GM19099 (cell line): Measurements from ENCODE around the gene ADAT3.

ENCODE experiments used
- POLR2A ChIP-seq: IDR thresholded peaks from 3 replicates; pipeline ENCODE4 v1.6.1; 2011; ENCODE audit warnings: low read depth; ENCODE audit not compliant: insufficient read length; ENCODE audit errors: extremely low read depth

The ADAT3 gene

GRCh38 chr19:1902923-1903322 is 2.3 kb upstream of the ADAT3 start:
- TF ChIP-seq POLR2A = no peak

GRCh38 chr19:1904860-1905109 is 414 bp upstream of the ADAT3 start:
- TF ChIP-seq POLR2A = no peak

GRCh38 chr19:1905863-1906375 is 720 bp downstream of the ADAT3 start:
- no peak for TF ChIP-seq POLR2A

DNA sequence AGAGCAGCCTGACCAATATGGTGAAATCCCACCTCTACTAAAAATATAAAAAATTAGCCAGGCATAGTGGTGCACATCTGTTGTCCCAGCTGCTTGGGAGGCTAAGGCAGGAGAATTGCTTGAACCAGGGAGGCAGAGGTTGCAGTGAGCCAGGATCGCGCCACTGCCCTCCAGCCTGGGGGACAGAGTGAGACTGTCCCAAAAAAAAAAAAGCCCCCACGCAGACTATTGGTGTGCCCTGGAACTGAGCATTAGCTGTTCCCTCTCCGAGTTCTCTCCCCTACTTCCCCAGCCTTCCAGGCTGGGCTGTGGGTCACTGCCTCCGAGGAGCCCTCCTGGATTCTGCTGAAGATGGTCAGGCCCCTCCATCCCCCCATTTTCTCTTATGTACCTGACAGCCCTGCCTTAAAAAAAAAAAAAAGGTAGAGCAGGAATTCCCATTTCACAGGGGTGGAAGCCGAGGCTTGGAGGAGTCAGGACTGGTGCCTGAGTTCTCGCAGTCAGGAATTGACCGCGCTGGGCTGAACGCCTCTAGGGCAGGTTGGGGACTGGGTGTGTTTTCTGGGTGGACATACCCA is 1.9 kb downstream of the ADAT3 start:
- no peak for TF ChIP-seq POLR2A

GRCh38 chr19:1907563-1908363 is 2.6 kb downstream of the ADAT3 start:
- no peak for TF ChIP-seq POLR2A

DNA sequence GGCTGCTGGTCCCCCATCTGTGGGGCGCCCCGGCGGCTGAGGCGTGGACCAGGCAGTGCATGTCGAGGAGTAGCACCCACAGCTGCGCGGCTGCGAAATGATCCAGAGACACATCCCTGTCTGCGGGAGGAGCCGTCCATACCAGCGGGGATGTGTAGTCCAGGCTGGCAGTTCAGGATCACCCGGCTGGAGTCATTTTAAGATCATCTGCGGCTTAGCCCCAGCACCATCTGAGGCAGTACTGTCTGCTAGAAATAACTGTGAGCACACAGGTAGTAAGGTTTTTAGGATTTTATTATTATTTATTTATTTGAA is 3.1 kb downstream of the ADAT3 start:
- no peak for TF ChIP-seq POLR2A

DNA sequence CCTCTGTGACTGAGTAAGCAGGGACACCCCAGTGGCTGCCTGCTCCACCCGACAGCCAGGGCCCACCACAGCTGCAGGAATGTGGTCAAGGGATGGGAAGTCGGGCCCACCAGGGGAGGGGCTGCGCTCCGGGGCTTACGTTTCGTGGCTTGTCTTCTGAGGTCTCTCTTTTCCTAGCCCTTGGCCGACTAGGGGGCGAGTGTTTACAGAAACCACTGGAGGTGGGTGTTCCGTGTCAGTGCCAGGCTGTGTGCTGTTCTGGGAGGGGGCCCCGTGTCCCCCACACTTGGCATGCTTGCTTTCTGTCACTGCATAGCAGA is 4.5 kb downstream of the ADAT3 start:
- TF ChIP-seq POLR2A = no peak

GRCh38 chr19:1910177-1910576 is 5.0 kb downstream of the ADAT3 start:
- TF ChIP-seq POLR2A = no peak

GRCh38 chr19:1911098-1911497 is 5.9 kb downstream of the ADAT3 start:
- no peak for TF ChIP-seq POLR2A

- TF ChIP-seq POLR2A = no peak
Measured at GRCh38 chr19:1911995-1912394, 6.8 kb downstream of the ADAT3 start.

GRCh38 chr19:1912760-1913505 is 7.7 kb downstream of the ADAT3 start:
- no peak for TF ChIP-seq POLR2A

GRCh38 chr19:1913781-1914577 is 8.8 kb downstream of the ADAT3 start:
- TF ChIP-seq POLR2A = no peak

DNA sequence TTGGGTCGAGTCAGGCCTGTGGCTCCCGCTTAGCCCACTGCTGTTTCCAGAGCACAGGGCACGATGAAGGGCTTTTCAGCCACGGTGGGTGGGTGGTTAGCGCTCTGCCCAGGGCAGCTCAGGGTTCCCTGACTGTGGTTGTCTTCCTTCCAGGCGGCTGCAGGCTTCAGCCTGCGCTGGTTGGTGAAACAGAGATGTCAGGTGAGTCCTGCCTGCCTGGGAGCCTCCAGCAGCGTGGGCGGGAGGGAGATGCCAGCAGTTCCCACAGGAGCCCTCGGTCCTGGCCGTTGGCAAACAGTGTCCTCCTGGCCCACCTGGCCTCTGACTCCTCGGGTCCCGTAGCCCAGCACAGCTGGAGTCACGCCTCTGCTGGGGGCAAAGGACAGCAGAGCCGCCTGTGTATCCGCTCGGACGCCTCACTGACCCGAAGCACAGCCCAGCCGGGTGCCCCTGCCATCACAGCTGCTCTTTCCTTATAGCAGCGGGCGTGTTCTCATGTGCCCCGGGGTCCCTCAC is 9.7 kb downstream of the ADAT3 start:
- TF ChIP-seq POLR2A = no peak

DNA sequence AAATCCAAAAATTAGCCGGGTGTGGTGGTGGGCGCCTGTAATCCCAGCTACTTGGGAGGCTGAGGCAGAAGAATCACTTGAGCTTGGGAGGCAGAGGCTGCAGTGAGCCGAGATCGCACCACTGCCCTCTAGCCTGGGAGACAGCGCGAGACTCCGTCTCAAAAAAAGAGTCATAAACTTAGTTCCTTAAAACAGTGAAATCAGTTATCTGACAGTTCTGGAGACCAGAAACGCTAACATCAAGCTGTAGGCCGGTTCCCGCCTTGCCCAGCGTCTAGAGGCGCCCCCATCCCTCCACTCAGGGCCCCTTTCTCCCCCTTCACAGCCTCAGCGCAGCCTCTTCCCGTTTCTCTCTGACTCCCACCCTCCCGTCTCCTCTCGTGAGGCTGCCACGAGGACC is 11.9 kb downstream of the ADAT3 start:
- no peak for TF ChIP-seq POLR2A

GRCh38 chr19:1917926-1918325 is 12.7 kb downstream of the ADAT3 start:
- no peak for TF ChIP-seq POLR2A
